Suprapubic skin (tissue), 4 donors: ENCODE measurements around the gene STX1B.

ENCODE experiments used
- CTCF ChIP-seq, 2 donors: fragments of 200-600 bp in 1 of 2; fragments of 450-650 bp in 1 of 2; sonication (generic) in 1 of 2; IDR thresholded peaks; one replicate each; pipeline ENCODE4 v1.5.1; 2016 to 2019; ENCODE audit warnings: antibody characterized with exemption in 2 of 2, mild to moderate bottlenecking in 1 of 2, moderate library complexity in 1 of 2
- EP300 ChIP-seq: sonication (generic); formaldehyde crosslinking; IDR thresholded peaks from one replicate; pipeline ENCODE4 v1.6.1; 2017; ENCODE audit warnings: antibody characterized with exemption
- POLR2A ChIP-seq, 2 donors: fragments of 450-650 bp; IDR thresholded peaks; one replicate each; pipeline ENCODE4 v1.6.1; 2017; ENCODE audit warnings: antibody characterized with exemption in 2 of 2, mild to moderate bottlenecking in 2 of 2, moderate library complexity in 2 of 2
- POLR2AphosphoS5 ChIP-seq, 3 donors: sonication (generic); formaldehyde crosslinking; IDR thresholded peaks; one replicate each; pipeline ENCODE4 v1.6.1; 2017; ENCODE audit warnings: antibody characterized with exemption in 3 of 3

DNA sequence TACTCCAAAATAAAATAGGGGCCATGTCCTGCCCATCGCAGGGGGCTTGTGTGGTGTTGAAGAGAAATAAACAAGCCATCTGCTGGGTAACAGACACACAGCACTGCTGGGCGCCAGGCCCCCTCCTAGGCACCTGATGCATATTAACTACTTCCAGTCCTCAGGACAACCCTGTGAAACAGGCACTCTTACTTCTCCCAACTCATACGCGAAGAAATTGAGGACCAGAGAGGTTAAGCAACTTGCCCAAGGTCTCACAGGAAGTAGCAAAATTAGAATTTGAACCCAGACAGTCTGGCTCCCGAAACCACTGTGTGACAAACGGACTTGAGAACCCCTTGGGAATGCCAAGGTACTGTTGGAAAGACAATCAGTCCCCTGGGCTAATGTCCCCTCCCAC is 2.8 kb downstream of the STX1B start:
- TF ChIP-seq CTCF (IDR thresholded peaks at IDR 0.05) (no peak), POLR2A (IDR thresholded peaks at IDR 0.05) (no peak), EP300 (no peak), POLR2AphosphoS5 (IDR thresholded peaks at IDR 0.05) (no peak)
